A673 (cell line): ENCODE data around the gene DIP2A.

Experiments used
- EZH2 ChIP-seq: fragments of 200-600 bp; sonication (generic); IDR thresholded peaks from 2 replicates; pipeline ENCODE4 v1.6.1; 2017; ENCODE audit warnings: borderline replicate concordance, low read depth, mild to moderate bottlenecking, mixed read lengths, antibody characterized with exemption, low read length; ENCODE audit not compliant: poor library complexity, severe bottlenecking
- TF ChIP-seq, protein P1 (sequence below): fragments of 300-800, 200-600 bp; sonication (generic); conservative IDR thresholded peaks from 2 replicates; pipeline ENCODE4 v1.5.1; 2017; ENCODE audit warnings: low read depth, mild to moderate bottlenecking, antibody characterized with exemption, low read length, moderate library complexity, mixed read lengths

DNA sequence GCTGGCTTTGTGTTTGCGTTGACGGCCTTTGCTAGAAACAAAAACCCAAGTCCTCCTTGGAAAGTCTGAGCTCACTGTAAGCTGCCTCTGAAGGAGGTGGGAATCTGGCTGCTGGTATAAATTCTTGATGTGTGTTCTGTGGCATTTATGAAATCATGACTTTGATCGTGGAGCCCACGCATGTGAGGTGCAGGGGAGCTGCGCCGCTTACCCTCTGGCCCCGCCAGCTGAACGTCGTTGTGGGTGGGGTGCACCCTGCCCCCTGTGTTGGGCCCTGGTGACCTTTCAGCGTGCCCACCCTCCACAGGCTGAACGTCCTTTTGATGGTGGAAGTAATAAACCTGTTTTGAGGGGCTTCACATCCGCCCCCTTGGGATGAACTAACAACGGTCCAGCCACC lies 21.2 kb upstream of the DIP2A start:
- TF ChIP-seq, protein P1, sequence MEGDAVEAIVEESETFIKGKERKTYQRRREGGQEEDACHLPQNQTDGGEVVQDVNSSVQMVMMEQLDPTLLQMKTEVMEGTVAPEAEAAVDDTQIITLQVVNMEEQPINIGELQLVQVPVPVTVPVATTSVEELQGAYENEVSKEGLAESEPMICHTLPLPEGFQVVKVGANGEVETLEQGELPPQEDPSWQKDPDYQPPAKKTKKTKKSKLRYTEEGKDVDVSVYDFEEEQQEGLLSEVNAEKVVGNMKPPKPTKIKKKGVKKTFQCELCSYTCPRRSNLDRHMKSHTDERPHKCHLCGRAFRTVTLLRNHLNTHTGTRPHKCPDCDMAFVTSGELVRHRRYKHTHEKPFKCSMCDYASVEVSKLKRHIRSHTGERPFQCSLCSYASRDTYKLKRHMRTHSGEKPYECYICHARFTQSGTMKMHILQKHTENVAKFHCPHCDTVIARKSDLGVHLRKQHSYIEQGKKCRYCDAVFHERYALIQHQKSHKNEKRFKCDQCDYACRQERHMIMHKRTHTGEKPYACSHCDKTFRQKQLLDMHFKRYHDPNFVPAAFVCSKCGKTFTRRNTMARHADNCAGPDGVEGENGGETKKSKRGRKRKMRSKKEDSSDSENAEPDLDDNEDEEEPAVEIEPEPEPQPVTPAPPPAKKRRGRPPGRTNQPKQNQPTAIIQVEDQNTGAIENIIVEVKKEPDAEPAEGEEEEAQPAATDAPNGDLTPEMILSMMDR = no peak
- no peak for TF ChIP-seq EZH2
